Neuronal stem cell (in vitro differentiated cells): Measurements from ENCODE around the gene NTRK1.

Experiments
- DNase-seq: peaks from one replicate; pipeline ENCODE4 v3.0.0-alpha.2; 2013; ENCODE audit warnings: low spot score
- H2AFZ ChIP-seq: one replicate; pipeline ENCODE4 v1.6.1; 2013; ENCODE audit warnings: mild to moderate bottlenecking, low read length, inconsistent platforms
- H2AK5ac ChIP-seq: 2 replicates; pipeline ENCODE4 v1.6.1; 2013; ENCODE audit warnings: low read depth, mild to moderate bottlenecking, inconsistent platforms, low read length, moderate library complexity, mixed read lengths
- H2BK120ac ChIP-seq: 2 replicates; pipeline ENCODE4 v1.6.1; 2013; ENCODE audit warnings: low read depth, mild to moderate bottlenecking, inconsistent platforms, low read length, moderate library complexity, mixed read lengths
- H2BK12ac ChIP-seq: one replicate; pipeline ENCODE4 v1.6.1; 2013; ENCODE audit warnings: low read length, inconsistent platforms
- H2BK15ac ChIP-seq: 2 replicates; pipeline ENCODE4 v1.6.1; 2013; ENCODE audit warnings: mild to moderate bottlenecking, low read length, inconsistent platforms, mixed read lengths
- H2BK5ac ChIP-seq: one replicate; pipeline ENCODE4 v1.6.1; 2013; ENCODE audit warnings: inconsistent platforms, mild to moderate bottlenecking, low read length, moderate library complexity
- H3K14ac ChIP-seq: one replicate; pipeline ENCODE4 v1.6.1; 2013; ENCODE audit warnings: low read length, inconsistent platforms
- H3K18ac ChIP-seq: 2 replicates; pipeline ENCODE4 v1.6.1; 2013; ENCODE audit warnings: low read length, inconsistent platforms
- H3K23ac ChIP-seq: 2 replicates; pipeline ENCODE4 v1.6.1; 2013; ENCODE audit warnings: low read depth, mild to moderate bottlenecking, mixed read lengths, low read length, inconsistent platforms; ENCODE audit not compliant: poor library complexity
- H3K27ac ChIP-seq: replicated peaks from 3 replicates; pipeline ENCODE4 v1.5.1; 2013; ENCODE audit warnings: low read length, inconsistent platforms
- H3K27me3 ChIP-seq, 3 experiments: 2 replicates each; pipeline ENCODE4 v1.6.1; 2013; ENCODE audit warnings: low read length in 3 of 3, mild to moderate bottlenecking in 2 of 3, inconsistent platforms in 1 of 3, low read depth in 1 of 3, mixed read lengths in 1 of 3, moderate library complexity in 1 of 3; ENCODE audit not compliant: control insufficient read depth in 3 of 3, insufficient read depth in 3 of 3
- H3K36me3 ChIP-seq, 2 donors: replicated peaks in 1 of 2; 2 replicates each; pipeline ENCODE4 v1.6.1; 2013; ENCODE audit warnings: low read length in 2 of 2; ENCODE audit not compliant: control insufficient read depth in 2 of 2, insufficient read depth in 2 of 2
- H3K4ac ChIP-seq: 2 replicates; pipeline ENCODE4 v1.6.1; 2013; ENCODE audit warnings: inconsistent platforms, mild to moderate bottlenecking, low read length, moderate library complexity
- H3K4me1 ChIP-seq, 2 donors: 1 replicate in 1 of 2; 2 replicates in 1 of 2; pipeline ENCODE4 v1.6.1; 2013; ENCODE audit warnings: low read length in 2 of 2, low read depth in 1 of 2; ENCODE audit not compliant: control insufficient read depth in 2 of 2, insufficient read depth in 1 of 2
- H3K4me2 ChIP-seq: one replicate; pipeline ENCODE4 v1.6.1; 2013; ENCODE audit warnings: mild to moderate bottlenecking, low read length, inconsistent platforms; ENCODE audit not compliant: insufficient read depth, poor library complexity, severe bottlenecking
- H3K4me3 ChIP-seq, 2 donors: 2 replicates each; pipeline ENCODE4 v1.5.1; 2013; ENCODE audit warnings: low read length in 2 of 2, mild to moderate bottlenecking in 2 of 2, inconsistent platforms in 1 of 2, moderate library complexity in 1 of 2
- H3K79me1 ChIP-seq: one replicate; pipeline ENCODE4 v1.6.1; 2013; ENCODE audit warnings: low read depth, mild to moderate bottlenecking, inconsistent platforms, low read length, moderate library complexity
- H3K9ac ChIP-seq: one replicate; pipeline ENCODE4 v1.6.1; 2013; ENCODE audit warnings: mild to moderate bottlenecking, low read depth, low read length, inconsistent platforms; ENCODE audit not compliant: poor library complexity
- H3K9me3 ChIP-seq, 2 donors: replicated peaks in 1 of 2; 2 replicates each; pipeline versions ENCODE3 to v1.6.1; 2013; ENCODE audit warnings: low read length in 2 of 2, mild to moderate bottlenecking in 2 of 2, inconsistent platforms in 1 of 2, low read depth in 1 of 2, mixed read lengths in 1 of 2, moderate library complexity in 1 of 2; ENCODE audit not compliant: control insufficient read depth in 2 of 2, insufficient read depth in 1 of 2
- H4K8ac ChIP-seq: one replicate; pipeline ENCODE4 v1.6.1; 2013; ENCODE audit warnings: low read depth, mild to moderate bottlenecking, inconsistent platforms, low read length, moderate library complexity
- H4K91ac ChIP-seq: one replicate; pipeline ENCODE4 v1.6.1; 2013; ENCODE audit warnings: low read length, low read depth, mild to moderate bottlenecking, inconsistent platforms; ENCODE audit not compliant: poor library complexity
- WGBS, 2 donors: extraction: QIAGEN DNeasy Blood & Tissue Kit; methylation state at CpG; one replicate each; pipeline ENCODE4 v1.1.7; 2013; ENCODE audit warnings: missing lambda C conversion rate in 2 of 2, mixed read lengths in 1 of 2; ENCODE audit not compliant: insufficient read length in 2 of 2, insufficient replicate concordance in 1 of 2; ENCODE audit errors: extremely low coverage in 2 of 2; 5-methylcytosine and 5-hydroxymethylcytosine counted together

The NTRK1 gene

DNA sequence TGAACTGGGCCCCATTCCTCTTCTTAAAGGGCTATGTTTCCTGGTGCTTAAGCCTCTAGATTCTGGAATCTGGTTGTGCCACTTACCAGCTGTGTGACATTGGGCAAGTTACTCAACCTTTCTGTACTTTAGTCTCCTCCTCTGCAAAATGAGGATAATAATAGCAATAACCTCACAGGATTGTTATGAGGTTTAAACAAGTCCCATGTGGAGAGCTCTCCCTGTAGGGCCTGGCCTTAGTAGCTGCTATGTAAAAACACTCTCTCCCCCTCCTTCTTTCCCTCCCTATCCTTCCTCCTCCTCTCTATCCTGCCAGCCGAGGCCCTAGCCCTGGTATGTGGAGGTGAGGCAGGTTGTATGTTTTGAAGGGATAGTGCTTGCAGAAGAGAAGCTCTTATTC is 24.6 kb downstream of the NTRK1 start:
- no peak overlapping the region for H2BK5ac ChIP-seq
- H4K8ac ChIP-seq, result no peak overlapping the region
- H3K14ac ChIP-seq, result no peak overlapping the region
- no peak overlapping the region for H3K4ac ChIP-seq
- H3K4me2 ChIP-seq, result no peak overlapping the region
- no peak overlapping the region for H2AK5ac ChIP-seq
- no peak for DNase-seq
- no peaks in the 10 kb centered on the region for H3K79me1 ChIP-seq
- H3K9me3 ChIP-seq, result no peaks in the 10 kb centered on the region
- no CpG with 5 or more reads among the region's 1 CpG for WGBS, 2 donors
- no peak overlapping the region for H2BK12ac ChIP-seq
- H2BK15ac ChIP-seq, result no peak overlapping the region
- no peak overlapping the region for H2AFZ ChIP-seq
- no peaks in the 10 kb centered on the region for H3K36me3 ChIP-seq
- H3K18ac ChIP-seq, result no peak overlapping the region
- no peak overlapping the region for H2BK120ac ChIP-seq
- H3K4me3 ChIP-seq, result no peak overlapping the region
- H3K9ac ChIP-seq, result no peak overlapping the region
- H3K27ac ChIP-seq, result no peak overlapping the region
- H3K4me1 ChIP-seq, result peaks cover 5 to 20% of the 10 kb centered on the region in 2 donors
- peaks cover 0 to 81% (median 0%) of the 10 kb centered on the region in 3 experiments for H3K27me3 ChIP-seq
- H4K91ac ChIP-seq, result no peak overlapping the region
- H3K23ac ChIP-seq, result no peak overlapping the region

DNA sequence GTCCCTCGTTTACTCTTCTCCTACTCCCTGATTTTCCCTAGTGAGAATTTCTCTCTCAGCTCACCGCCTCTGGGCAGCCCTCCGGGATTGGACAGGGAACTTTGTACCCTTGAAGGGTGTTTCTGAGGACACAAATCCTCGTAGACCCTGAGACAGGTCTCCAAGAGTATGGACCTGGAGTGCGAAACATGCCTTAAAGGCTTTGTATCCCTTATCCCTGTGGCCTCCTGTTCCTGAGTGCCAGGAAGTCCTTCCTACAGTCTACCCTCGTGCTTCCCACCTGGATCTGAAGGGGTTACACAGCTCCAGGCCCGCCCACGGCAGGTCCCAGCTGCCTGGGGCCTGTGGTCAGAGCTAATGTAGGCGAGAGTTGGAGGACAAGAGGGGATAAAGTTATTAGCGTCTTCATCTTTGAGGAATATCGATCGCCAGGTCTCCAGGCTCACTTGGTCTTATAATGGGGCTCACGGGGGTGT is 25.3 kb downstream of the NTRK1 start:
- no CpG with 5 or more reads among the region's 13 CpGs for WGBS, 2 donors

DNA sequence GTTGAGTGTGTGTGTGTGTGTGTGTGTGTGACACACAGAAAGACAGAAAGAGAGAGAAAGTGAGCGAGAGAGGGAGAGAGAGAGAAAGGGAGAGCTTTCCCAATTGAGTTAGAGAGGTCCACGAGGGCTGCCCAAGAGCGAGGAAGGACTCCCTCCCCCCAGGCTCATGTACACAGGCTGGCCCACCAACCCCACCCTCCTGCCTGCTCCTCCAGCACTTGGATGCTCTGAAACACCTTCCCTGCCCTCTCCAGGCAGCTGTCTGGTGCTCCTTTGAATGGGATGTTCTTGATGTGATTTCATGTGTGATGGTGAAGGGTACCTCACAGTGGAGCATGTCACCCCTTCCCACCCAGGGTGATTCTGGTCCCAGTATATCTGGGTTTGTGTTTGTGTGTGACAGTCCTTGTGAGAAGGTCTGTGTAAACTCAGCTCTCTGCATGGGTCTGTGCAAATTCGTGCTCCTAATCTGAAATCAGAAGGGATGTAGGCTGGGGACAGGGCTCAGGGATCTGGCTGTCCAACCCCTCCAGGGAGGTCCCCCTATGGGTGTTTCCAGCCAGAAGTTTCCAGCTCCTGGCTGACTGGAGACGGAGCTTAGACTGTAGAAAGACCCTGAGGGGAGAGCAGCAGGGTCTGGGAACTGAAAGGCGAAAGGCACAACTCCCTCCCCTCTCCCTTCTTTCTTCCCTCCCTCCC is 26.1 kb downstream of the NTRK1 start:
- no peak overlapping the region for H3K9ac ChIP-seq
- no peak overlapping the region for H3K27ac ChIP-seq
- no peak for DNase-seq
- no peak overlapping the region for H2BK120ac ChIP-seq
- no peak overlapping the region for H2BK12ac ChIP-seq
- no peaks in the 10 kb centered on the region for H3K9me3 ChIP-seq
- H3K27me3 ChIP-seq, result peaks cover 0 to 77% (median 10%) of the 10 kb centered on the region in 3 experiments
- peak overlapping the region; percentile 32 for H3K18ac ChIP-seq
- no peak overlapping the region for H2BK5ac ChIP-seq
- peaks cover 5 to 20% of the 10 kb centered on the region in 2 donors for H3K4me1 ChIP-seq
- no peak overlapping the region for H2BK15ac ChIP-seq
- H4K8ac ChIP-seq, result no peak overlapping the region
- no peak overlapping the region for H2AFZ ChIP-seq
- H3K23ac ChIP-seq, result peak overlapping the region; percentile 9
- no peak overlapping the region for H3K4me2 ChIP-seq
- no peak overlapping the region for H3K4ac ChIP-seq
- WGBS, 2 donors, result no CpG with 5 or more reads among the region's 6 CpGs
- H4K91ac ChIP-seq, result no peak overlapping the region
- H3K14ac ChIP-seq, result no peak overlapping the region
- H3K36me3 ChIP-seq, result no peaks in the 10 kb centered on the region
- no peak overlapping the region for H2AK5ac ChIP-seq
- H3K79me1 ChIP-seq, result no peaks in the 10 kb centered on the region
- H3K4me3 ChIP-seq, result no peak overlapping the region

More for the DNA sequence above, 25.3 kb downstream of the NTRK1 start:
- H2AFZ ChIP-seq, result no peak overlapping the region
- no peak overlapping the region for H3K4ac ChIP-seq
- H3K4me2 ChIP-seq, result no peak overlapping the region
- no peak overlapping the region for H3K14ac ChIP-seq
- no peaks in the 10 kb centered on the region for H3K36me3 ChIP-seq
- no peak overlapping the region for H2BK12ac ChIP-seq
- H3K27ac ChIP-seq, result no peak overlapping the region
- no peak overlapping the region for H2BK5ac ChIP-seq
- H2BK120ac ChIP-seq, result no peak overlapping the region
- no peak overlapping the region for H3K4me3 ChIP-seq
- no peak overlapping the region for H2BK15ac ChIP-seq
- H4K91ac ChIP-seq, result no peak overlapping the region
- no peak overlapping the region for H3K23ac ChIP-seq
- no peak overlapping the region for H2AK5ac ChIP-seq
- H3K79me1 ChIP-seq, result no peaks in the 10 kb centered on the region
- DNase-seq, result no peak
- H3K27me3 ChIP-seq, result peaks cover 0 to 77% (median 2%) of the 10 kb centered on the region in 3 experiments
- no peak overlapping the region for H3K9ac ChIP-seq
- H3K4me1 ChIP-seq, result peaks cover 5 to 20% of the 10 kb centered on the region in 2 donors
- H3K18ac ChIP-seq, result no peak overlapping the region
- no peak overlapping the region for H4K8ac ChIP-seq
- H3K9me3 ChIP-seq, result no peaks in the 10 kb centered on the region

DNA sequence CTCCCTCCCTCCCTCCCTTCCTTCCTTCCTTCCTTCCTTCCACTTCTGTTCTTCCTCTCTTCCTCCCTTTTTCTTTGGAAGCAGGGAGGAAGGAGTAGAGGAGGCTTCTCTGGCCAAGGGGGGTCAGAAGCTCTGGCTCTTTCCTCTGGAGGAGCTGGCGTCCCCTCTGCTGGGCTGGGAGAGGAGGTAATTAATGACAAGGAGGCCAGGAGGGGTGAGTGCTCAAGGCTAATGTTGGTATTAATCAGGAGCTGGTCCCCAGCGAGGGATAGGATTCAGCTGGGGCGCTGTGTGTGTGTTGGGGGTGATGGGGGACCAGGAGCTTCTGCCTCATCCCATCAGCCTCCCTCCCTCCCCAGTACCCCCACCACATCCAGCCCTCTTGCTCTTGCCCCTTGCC is 26.7 kb downstream of the NTRK1 start:
- Histone ChIP-seq H3K18ac (no peak overlapping the region), H2BK5ac (no peak overlapping the region), H3K4ac (no peak overlapping the region), H3K14ac (no peak overlapping the region), H3K27me3 (peaks cover 0 to 77% (median 14%) of the 10 kb centered on the region in 3 experiments), H3K4me2 (no peak overlapping the region), H4K91ac (no peak overlapping the region), H3K9ac (no peak overlapping the region), H2BK15ac (no peak overlapping the region), H3K23ac (no peak overlapping the region), H4K8ac (no peak overlapping the region), H3K27ac (no peak overlapping the region), H2BK12ac (no peak overlapping the region), H3K4me1 (peaks cover 5 to 23% of the 10 kb centered on the region in 2 donors), H2AK5ac (no peak overlapping the region), H3K4me3 (no peak overlapping the region), H2BK120ac (no peak overlapping the region), H3K36me3 (no peaks in the 10 kb centered on the region), H3K79me1 (no peaks in the 10 kb centered on the region), H2AFZ (peak overlapping the region; percentile 7), H3K9me3 (no peaks in the 10 kb centered on the region)
- no peak for DNase-seq
- WGBS, 2 donors, result no CpG with 5 or more reads among the region's 3 CpGs
